Body of pancreas (tissue), 4 donors: ENCODE results near the gene EPHB1. TPM values are rescaled to one million over a fixed set of nuclear protein-coding genes. Genes with fewer than 3 reads are reported as not detected.

ENCODE experiments used
- ATAC-seq: fragments of 150-250 bp; one replicate; pipeline ENCODE4 v1.9.1; 2016
- DNase-seq, 4 donors: peaks; one replicate each; pipeline ENCODE4 v3.0.0-alpha.2; 2019
- H3K27ac ChIP-seq, 4 donors: fragments of 200-600 bp; sonication (generic); 1 replicate in 3 of 4; 2 replicates in 1 of 4; pipeline versions ENCODE4 v1.5.1 to v1.6.1; 2016 to 2019; ENCODE audit warnings: mild to moderate bottlenecking in 1 of 4, mixed read lengths in 1 of 4, moderate library complexity in 1 of 4
- H3K27me3 ChIP-seq, 2 donors: fragments of 200-600 bp; sonication (generic); one replicate each; pipeline ENCODE4 v1.6.0; 2016; ENCODE audit warnings: mild to moderate bottlenecking in 1 of 2
- H3K36me3 ChIP-seq, 2 donors: fragments of 200-600 bp; sonication (generic); replicated peaks in 1 of 2; 2 replicates each; pipeline ENCODE4 v1.5.1; 2016; ENCODE audit warnings: low read depth in 2 of 2; ENCODE audit not compliant: insufficient read depth in 1 of 2
- H3K4me1 ChIP-seq: fragments of 200-600 bp; sonication (generic); one replicate; pipeline ENCODE4 v1.6.0; 2016
- H3K4me3 ChIP-seq, 2 donors: fragments of 200-600 bp; sonication (generic); 1 replicate in 1 of 2; 2 replicates in 1 of 2; pipeline ENCODE4 v1.5.1; 2016 to 2019
- H3K9me3 ChIP-seq, 3 donors: fragments of 200-600 bp; sonication (generic); 1 replicate in 2 of 3; 2 replicates in 1 of 3; pipeline ENCODE4 v1.5.1; 2016
- POLR2A ChIP-seq, 3 donors: fragments of 450-650 bp; IDR thresholded peaks; one replicate each; pipeline ENCODE4 v1.6.1; 2016; ENCODE audit warnings: antibody characterized with exemption in 3 of 3, mild to moderate bottlenecking in 2 of 3
- WGBS, 2 donors: methylation state at CpG; one replicate each; pipeline ENCODE4 v1.1.5; 2017; 5-methylcytosine and 5-hydroxymethylcytosine counted together
- intact Hi-C: fragments of 100-400 bp; cut with DNase I; formaldehyde crosslinking; loops from one replicate; pipeline ENCODE4 v1.15.1; 2023
- total RNA-seq, 2 donors: library from RNA; depleted of rRNA; stranded (reverse); fragments of >200 nt; gene quantifications; one replicate each; pipeline ENCODE4 v1.1.0, GENCODE V29; 2016
- TF ChIP-seq, protein P1 (sequence below), 7 experiments: fragments of 450-650 bp in 4 of 7; fragments of 200-600 bp in 3 of 7; sonication (generic) in 3 of 7; IDR thresholded peaks; one replicate each; pipeline ENCODE4 v1.5.1; 2016 to 2019; ENCODE audit warnings: antibody characterized with exemption in 7 of 7

EPHB1 gene
- total RNA-seq, 2 donors from 2014 or later = 1.3 TPM; not detected in 1

DNA sequence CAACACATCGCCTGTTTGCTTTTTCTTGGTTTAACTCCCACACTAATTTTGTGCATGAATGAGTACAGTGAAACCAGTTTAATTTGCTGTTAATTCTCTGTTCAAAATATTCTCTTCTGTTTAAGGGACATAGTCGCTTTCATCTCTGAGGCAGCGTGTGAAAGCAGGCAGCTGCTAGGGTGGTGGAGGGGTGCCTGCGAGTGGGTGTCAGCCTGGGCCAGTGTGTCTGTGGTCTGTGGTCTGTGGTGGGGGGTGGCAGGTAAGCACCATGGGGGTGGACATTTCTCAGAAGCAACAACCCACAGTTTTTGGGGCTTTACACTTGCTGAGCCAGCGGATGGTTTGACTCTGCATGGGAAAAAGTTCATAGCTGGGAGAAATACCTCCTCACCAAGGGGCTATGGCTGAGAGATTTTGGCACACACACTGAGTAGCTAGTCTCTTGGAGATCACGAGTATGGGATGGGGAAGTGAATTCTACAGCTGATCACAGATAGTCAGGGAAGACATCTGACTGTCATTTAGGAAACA lies 109.2 kb downstream of the EPHB1 start:
- Histone ChIP-seq H3K27ac (no peak overlapping the region), H3K4me1 (no peaks in the 10 kb centered on the region), H3K9me3 (no peaks in the 10 kb centered on the region), H3K4me3 (no peak overlapping the region), H3K27me3 (no peaks in the 10 kb centered on the region), H3K36me3 (no peaks in the 10 kb centered on the region)
- intact Hi-C loops = no loop called here
- peak in 2 of 4 donors; percentile 30 to 31 for DNase-seq
- TF ChIP-seq, protein P1, sequence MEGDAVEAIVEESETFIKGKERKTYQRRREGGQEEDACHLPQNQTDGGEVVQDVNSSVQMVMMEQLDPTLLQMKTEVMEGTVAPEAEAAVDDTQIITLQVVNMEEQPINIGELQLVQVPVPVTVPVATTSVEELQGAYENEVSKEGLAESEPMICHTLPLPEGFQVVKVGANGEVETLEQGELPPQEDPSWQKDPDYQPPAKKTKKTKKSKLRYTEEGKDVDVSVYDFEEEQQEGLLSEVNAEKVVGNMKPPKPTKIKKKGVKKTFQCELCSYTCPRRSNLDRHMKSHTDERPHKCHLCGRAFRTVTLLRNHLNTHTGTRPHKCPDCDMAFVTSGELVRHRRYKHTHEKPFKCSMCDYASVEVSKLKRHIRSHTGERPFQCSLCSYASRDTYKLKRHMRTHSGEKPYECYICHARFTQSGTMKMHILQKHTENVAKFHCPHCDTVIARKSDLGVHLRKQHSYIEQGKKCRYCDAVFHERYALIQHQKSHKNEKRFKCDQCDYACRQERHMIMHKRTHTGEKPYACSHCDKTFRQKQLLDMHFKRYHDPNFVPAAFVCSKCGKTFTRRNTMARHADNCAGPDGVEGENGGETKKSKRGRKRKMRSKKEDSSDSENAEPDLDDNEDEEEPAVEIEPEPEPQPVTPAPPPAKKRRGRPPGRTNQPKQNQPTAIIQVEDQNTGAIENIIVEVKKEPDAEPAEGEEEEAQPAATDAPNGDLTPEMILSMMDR (IDR thresholded peaks at IDR 0.05) = no peak
- no peak for TF ChIP-seq POLR2A (IDR thresholded peaks at IDR 0.05)
- ATAC-seq = no peak
- 36 to 46% methylated on average over 6 of the region's 6 CpGs for WGBS, 2 donors

DNA sequence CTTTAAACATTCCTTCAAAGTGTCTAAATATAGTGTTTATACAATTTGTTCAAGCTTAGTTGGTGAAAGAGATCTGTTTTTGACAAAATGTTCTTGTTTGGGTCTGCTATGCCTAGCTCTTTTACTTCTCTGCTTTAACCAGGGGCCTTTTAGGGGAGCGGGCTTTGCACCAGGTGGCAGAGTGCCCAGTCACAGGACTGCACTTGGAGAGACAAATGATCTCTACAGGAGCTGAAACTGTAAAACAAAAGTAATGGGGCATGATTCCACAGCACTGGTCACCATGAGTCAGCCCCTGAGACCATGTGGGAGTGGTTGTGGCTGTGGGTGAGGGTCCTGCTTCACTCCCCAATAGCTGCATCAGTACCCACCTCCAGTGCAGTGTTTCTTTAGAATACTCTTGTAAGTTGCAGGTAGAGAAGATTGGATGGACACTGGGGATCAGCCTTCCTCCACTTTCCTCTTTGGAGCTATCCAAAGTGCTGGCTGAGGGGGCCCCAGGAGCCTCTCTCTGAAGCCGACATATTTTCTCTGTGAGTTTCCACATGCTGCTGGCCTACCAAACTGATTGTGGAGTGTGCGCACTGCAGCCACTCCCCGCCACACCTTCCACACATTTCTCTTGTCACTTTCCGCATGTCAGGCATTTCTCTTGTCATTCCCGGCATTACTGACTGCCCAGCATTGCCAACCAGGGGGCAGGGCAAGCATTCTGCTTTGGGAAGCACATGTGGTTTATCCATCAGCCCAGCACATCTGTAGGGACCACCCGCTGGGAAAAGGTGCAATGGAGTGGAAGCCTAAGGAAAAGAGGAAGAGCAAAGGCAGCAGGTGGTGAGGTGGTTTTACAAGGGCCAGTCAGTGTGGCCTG lies 110.0 kb downstream of the EPHB1 start:
- DNase-seq = no peak
- 87 to 90% methylated on average over 7 of the region's 7 CpGs for WGBS, 2 donors
- intact Hi-C loops = no loop called here
- TF ChIP-seq, protein P1 (IDR thresholded peaks at IDR 0.05) = no peak
- no peak for TF ChIP-seq POLR2A (IDR thresholded peaks at IDR 0.05)
- H3K36me3 ChIP-seq = no peaks in the 10 kb centered on the region
- ATAC-seq = no peak
- no peaks in the 10 kb centered on the region for H3K27me3 ChIP-seq
- no peak overlapping the region for H3K27ac ChIP-seq
- no peaks in the 10 kb centered on the region for H3K4me1 ChIP-seq
- H3K4me3 ChIP-seq = no peak overlapping the region
- H3K9me3 ChIP-seq = no peaks in the 10 kb centered on the region

DNA sequence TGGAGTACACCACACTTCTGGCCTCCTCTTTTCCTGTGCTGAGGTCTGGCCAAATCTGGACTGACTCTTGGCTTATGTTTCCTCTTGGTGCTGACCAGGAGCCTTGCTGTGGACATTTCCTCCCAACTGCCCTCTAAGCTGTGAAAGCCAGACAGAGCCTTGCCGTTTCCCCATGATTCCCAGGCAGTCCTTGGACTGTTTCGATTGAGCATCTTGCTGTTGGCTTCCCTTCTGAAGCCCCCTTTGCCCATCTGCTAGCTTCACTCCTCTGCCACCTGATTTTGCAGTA lies 110.5 kb downstream of the EPHB1 start:
- H3K27ac ChIP-seq = no peak overlapping the region
- H3K9me3 ChIP-seq = no peaks in the 10 kb centered on the region
- no peaks in the 10 kb centered on the region for H3K27me3 ChIP-seq
- H3K4me1 ChIP-seq = no peaks in the 10 kb centered on the region
- WGBS, 2 donors = 86 to 87% methylated on average over 2 of the region's 2 CpGs
- no peak for TF ChIP-seq POLR2A (IDR thresholded peaks at IDR 0.05)
- TF ChIP-seq, protein P1 (IDR thresholded peaks at IDR 0.05) = no peak
- H3K4me3 ChIP-seq = no peak overlapping the region
- H3K36me3 ChIP-seq = no peaks in the 10 kb centered on the region
- no peak for ATAC-seq
- no peak for DNase-seq
- intact Hi-C loops = no loop called here

DNA sequence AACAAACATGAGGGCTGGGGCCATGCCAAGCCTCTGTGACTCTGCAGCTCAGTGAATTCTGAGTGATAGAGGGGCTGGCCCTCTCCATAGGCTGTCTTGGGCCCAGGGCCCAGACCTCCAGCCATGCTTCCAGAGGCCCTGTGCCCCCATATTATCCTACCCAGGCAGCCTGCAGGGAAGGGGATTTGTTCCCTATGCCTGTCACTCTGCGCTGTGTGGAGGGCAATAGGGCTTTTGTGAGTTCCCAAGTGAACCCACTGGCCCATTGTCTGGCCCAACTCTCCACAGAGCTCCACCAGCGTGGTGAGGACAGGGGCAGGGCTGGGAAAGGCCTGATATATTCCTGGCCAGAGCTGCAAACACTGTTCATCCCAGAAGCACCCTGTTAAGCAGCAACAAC lies 113.2 kb downstream of the EPHB1 start:
- no peak for ATAC-seq
- 59 to 67% methylated on average over 2 of the region's 2 CpGs for WGBS, 2 donors

More for the DNA sequence above, 113.2 kb downstream of the EPHB1 start:
- Histone ChIP-seq H3K4me1 (no peaks in the 10 kb centered on the region), H3K4me3 (no peak overlapping the region), H3K27ac (no peak overlapping the region), H3K27me3 (no peaks in the 10 kb centered on the region), H3K36me3 (no peaks in the 10 kb centered on the region), H3K9me3 (no peaks in the 10 kb centered on the region)
- TF ChIP-seq, protein P1 (IDR thresholded peaks at IDR 0.05) = no peak
- TF ChIP-seq POLR2A (IDR thresholded peaks at IDR 0.05) = no peak
- no peak for DNase-seq
- intact Hi-C loops = no loop called here
